Immature natural killer cell (primary cell): Measurements from ENCODE around the gene CCDC12. TPM values are rescaled to one million over a fixed set of nuclear protein-coding genes. Genes with fewer than 3 reads are reported as not detected.
"Not testable (repeated sequence)": the region's sequence is repeated elsewhere in the genome, so short reads cannot be mapped to it uniquely, and the experiment has no call there.

Experiments
- DNase-seq, 3 donors: peaks; one replicate each; pipeline ENCODE4 v3.0.0; 2022; ENCODE audit warnings: mixed read lengths in 1 of 3
- H3K27ac Mint-ChIP-seq, 6 donors: one replicate each; pipeline ENCODE4 v1.8.0; 2020; ENCODE audit warnings: mixed read lengths in 6 of 6, mild to moderate bottlenecking in 5 of 6, inconsistent platforms in 4 of 6, moderate library complexity in 3 of 6
- H3K27me3 Mint-ChIP-seq, 3 donors: one replicate each; pipeline ENCODE4 v1.8.0; 2020 to 2021; ENCODE audit warnings: low read depth in 3 of 3, mild to moderate bottlenecking in 3 of 3, mixed read lengths in 3 of 3, moderate library complexity in 3 of 3, inconsistent platforms in 1 of 3
- H3K36me3 Mint-ChIP-seq, 3 donors: one replicate each; pipeline ENCODE4 v1.8.0; 2020; ENCODE audit warnings: mixed read lengths in 3 of 3, inconsistent platforms in 2 of 3, mild to moderate bottlenecking in 2 of 3
- H3K4me1 Mint-ChIP-seq, 2 donors: one replicate each; pipeline ENCODE4 v1.8.0; 2020; ENCODE audit warnings: inconsistent platforms in 2 of 2, mild to moderate bottlenecking in 2 of 2, mixed read lengths in 2 of 2, moderate library complexity in 1 of 2
- H3K4me3 Mint-ChIP-seq, 5 donors: one replicate each; pipeline ENCODE4 v1.8.0; 2020; ENCODE audit warnings: mild to moderate bottlenecking in 5 of 5, mixed read lengths in 5 of 5, inconsistent platforms in 3 of 5, moderate library complexity in 3 of 5
- H3K9me3 Mint-ChIP-seq, 6 donors: one replicate each; pipeline ENCODE4 v1.8.0; 2020; ENCODE audit warnings: mild to moderate bottlenecking in 6 of 6, mixed read lengths in 6 of 6, inconsistent platforms in 4 of 6, moderate library complexity in 3 of 6
- polyA plus RNA-seq, 3 donors: library from polyadenylated mRNA; unstranded; fragments of 300-500 nt; fragmentation: Illumina TruSeq; gene quantifications; one replicate each; pipeline ENCODE4 v1.2.3, GENCODE V29; 2021

The CCDC12 gene
- polyA plus RNA-seq, 3 donors from 2014 or later = 114 to 174 (median 129) TPM

DNA sequence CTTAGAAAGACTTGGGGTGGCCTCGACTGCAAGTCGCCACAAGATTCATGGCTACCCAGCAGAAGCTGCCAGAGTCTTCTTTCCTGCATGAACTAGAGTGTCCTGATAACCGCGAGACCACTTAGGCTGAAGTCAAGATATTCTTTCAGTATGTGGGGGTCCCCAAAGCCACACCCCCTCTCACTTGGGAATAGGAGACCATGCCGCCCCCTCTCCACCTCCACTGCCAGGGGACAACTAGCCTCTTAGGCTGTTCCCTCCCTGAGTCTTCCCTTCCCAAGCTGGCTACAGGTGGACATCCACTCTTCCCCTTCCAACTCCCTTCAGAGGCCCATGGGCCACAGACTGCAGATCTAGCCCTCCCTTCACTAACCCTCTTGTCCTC lies 1.3 kb upstream of the CCDC12 start:
- Mint-ChIP-seq H3K4me1 (peaks cover 73 to 75% of the 10 kb centered on the region in 2 donors), H3K27ac (peak overlapping the region; percentile 63 to 100 (median 92)), H3K4me3 (peak overlapping the region; percentile 66 to 100 (median 99)), H3K27me3 (peaks cover 5 to 12% (median 6%) of the 10 kb centered on the region in 3 donors), H3K36me3 (peaks cover 0 to 3% (median 0%) of the 10 kb centered on the region in 3 donors), H3K9me3 (no peaks in the 10 kb centered on the region)
- no peak for DNase-seq

DNA sequence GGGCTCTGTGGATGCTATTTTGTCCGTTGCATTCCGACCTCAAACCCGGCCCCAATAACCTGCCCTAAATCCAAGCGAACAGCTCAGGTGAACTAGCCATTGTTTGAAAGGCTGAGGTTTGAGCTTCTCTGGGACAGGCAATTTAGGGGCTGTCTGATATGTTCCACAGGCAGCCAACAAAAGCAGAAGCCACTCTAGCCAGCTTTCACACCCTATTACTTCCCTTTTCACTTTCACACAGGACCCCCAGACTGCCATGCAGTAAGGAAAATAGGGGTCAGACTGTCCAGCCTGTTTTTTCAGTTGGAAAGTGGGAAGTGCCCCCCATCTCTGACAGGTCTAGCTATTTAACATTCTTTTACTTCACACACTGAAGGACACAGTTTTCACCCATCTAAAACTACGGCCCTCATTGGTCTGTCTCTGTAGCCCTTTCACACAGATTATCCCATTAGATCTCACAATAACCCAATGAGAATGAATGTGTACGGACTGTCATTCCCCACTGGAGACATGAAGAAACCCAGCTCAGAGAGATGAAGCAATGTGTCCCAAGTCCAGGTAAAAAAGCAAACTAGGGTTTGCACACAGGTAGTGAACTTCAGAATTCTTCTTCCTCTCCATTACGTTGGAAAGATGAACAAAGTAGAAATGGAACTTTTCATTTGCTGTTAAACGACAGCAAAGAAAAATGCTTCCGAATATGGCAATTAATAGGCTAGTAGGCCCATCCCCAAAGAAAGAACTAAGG lies 1.9 kb downstream of the CCDC12 start:
- H3K9me3 Mint-ChIP-seq = no peaks in the 10 kb centered on the region
- DNase-seq = no peak
- H3K27me3 Mint-ChIP-seq = peaks cover 6 to 19% (median 11%) of the 10 kb centered on the region in 3 donors
- peaks cover 0 to 5% (median 4%) of the 10 kb centered on the region in 3 donors for H3K36me3 Mint-ChIP-seq
- peak overlapping the region; percentile 62 to 99 (median 72) for H3K4me3 Mint-ChIP-seq
- H3K27ac Mint-ChIP-seq = peak overlapping the region; percentile 68 to 89 (median 86)
- peaks cover 80 to 84% of the 10 kb centered on the region in 2 donors for H3K4me1 Mint-ChIP-seq

GRCh38 chr3:46972396-46972795 lies 4.1 kb downstream of the CCDC12 start:
- Mint-ChIP-seq H3K27me3 (peaks cover 6 to 18% (median 11%) of the 10 kb centered on the region in 3 donors), H3K9me3 (no peaks in the 10 kb centered on the region), H3K4me3 (peak overlapping the region; percentile 59 to 83 (median 74)), H3K36me3 (peaks cover 3 to 5% (median 4%) of the 10 kb centered on the region in 3 donors), H3K27ac (peak overlapping the region in 5 of 6 donors; percentile 66 to 93 (median 89)), H3K4me1 (peaks cover 87 to 91% of the 10 kb centered on the region in 2 donors)
- DNase-seq = peak; percentile 47 to 58 (median 49)

- H3K9me3 Mint-ChIP-seq = no peaks in the 10 kb centered on the region
- peaks cover 3 to 7% (median 4%) of the 10 kb centered on the region in 3 donors for H3K36me3 Mint-ChIP-seq
- peaks cover 88 to 91% of the 10 kb centered on the region in 2 donors for H3K4me1 Mint-ChIP-seq
- DNase-seq = no peak
- peak overlapping the region; percentile 59 to 83 (median 74) for H3K4me3 Mint-ChIP-seq
- H3K27ac Mint-ChIP-seq = peak overlapping the region; percentile 66 to 93 (median 88)
- H3K27me3 Mint-ChIP-seq = peaks cover 6 to 20% (median 13%) of the 10 kb centered on the region in 3 donors
Measured at GRCh38 chr3:46971742-46972141, 4.8 kb downstream of the CCDC12 start.

DNA sequence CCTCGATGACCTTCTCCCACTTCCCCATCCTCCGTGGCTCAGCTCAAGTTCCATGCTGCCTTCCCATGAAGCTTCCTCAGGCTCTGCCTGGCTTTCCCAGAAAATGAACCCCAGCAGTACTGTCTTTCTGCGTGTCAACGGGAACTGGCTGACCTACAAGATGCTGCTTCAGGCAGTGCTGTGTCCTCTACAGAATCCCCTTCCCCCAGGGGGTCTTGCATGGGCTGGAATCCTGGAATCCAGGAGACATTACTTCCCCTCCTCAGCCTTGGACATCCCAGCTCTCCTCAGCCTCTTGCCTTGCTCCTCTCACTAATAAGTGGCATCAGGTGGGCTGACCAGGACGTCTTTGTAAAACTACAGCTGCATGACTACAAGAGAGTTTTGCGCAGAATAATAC lies 5.4 kb downstream of the CCDC12 start:
- Mint-ChIP-seq H3K27me3 (peaks cover 2 to 15% (median 8%) of the 10 kb centered on the region in 3 donors), H3K4me3 (peak overlapping the region; percentile 59 to 83 (median 74)), H3K9me3 (no peaks in the 10 kb centered on the region), H3K4me1 (peaks cover 89 to 91% of the 10 kb centered on the region in 2 donors), H3K27ac (peak overlapping the region; percentile 66 to 93 (median 88)), H3K36me3 (peaks cover 3 to 8% (median 4%) of the 10 kb centered on the region in 3 donors)
- DNase-seq = no peak

- Mint-ChIP-seq H3K4me3 (peak overlapping the region; percentile 18 to 81 (median 73)), H3K4me1 (peaks cover 92 to 93% of the 10 kb centered on the region in 2 donors), H3K9me3 (no peaks in the 10 kb centered on the region), H3K27ac (peak overlapping the region; percentile 66 to 93 (median 88)), H3K36me3 (peaks cover 3 to 9% (median 8%) of the 10 kb centered on the region in 3 donors), H3K27me3 (peaks cover 0 to 13% (median 8%) of the 10 kb centered on the region in 3 donors)
- DNase-seq = no peak
Measured at GRCh38 chr3:46970391-46971091, 6.0 kb downstream of the CCDC12 start.

DNA sequence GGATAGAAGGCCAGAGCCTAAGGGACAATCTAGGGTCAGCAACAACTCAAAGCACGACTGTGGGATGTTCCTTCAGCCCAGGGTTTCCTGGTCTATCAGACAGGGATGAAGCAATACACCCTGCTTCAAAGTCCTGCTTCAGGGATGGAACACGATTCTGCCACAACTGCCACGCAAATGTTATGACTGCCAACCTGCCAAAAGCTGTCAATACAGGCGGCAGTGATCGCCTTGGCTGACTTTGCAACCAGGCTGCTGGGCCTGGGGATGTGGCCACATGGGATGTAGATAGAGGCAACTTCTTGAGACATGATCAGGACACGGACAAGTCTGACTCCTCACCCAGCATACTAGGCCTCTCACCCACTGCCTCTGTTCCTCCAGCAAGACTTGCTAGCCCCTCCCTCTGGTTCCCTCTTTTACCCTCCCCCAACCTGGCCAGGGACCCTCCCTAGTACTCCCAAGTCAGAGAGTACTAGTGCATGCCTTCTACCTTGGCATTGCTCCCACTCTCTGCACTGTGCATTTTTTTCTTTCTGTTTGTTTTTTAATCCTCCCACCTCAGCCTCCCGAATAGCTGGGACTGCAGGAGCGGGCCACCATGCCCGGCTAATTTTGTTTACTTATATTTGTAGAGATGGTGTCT lies 7.6 kb downstream of the CCDC12 start:
- Mint-ChIP-seq H3K4me1 (peaks cover 88 to 90% of the 10 kb centered on the region in 2 donors), H3K27me3 (peaks cover 0 to 13% (median 8%) of the 10 kb centered on the region in 3 donors), H3K9me3 (no peaks in the 10 kb centered on the region), H3K4me3 (peak overlapping the region in 2 of 5 donors; percentile 13 to 21), H3K36me3 (peaks cover 3 to 12% (median 8%) of the 10 kb centered on the region in 3 donors), H3K27ac (peak overlapping the region in 5 of 6 donors; percentile 51 to 87 (median 70))
- no peak for DNase-seq

DNA sequence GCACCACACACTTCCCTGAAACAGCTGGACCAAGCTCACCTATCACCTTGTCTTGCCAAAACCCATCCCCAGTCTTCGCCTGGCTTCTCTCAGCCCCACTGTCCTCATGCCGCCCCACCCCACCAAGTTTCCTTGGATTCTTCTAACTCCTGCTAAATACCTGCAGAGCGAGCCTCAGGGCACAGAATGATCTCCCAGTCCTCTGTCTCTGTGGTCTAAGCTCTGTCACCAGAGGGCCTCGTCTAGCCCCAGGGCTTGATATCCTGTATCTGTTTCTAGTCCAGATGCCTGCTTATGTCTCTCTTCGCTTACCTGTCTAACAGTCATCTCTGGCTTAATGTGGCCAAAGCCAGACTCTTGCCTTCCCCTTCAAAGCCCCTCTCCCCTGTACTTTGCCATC lies 9.7 kb downstream of the CCDC12 start:
- Mint-ChIP-seq H3K27me3 (peaks cover 0 to 9% (median 3%) of the 10 kb centered on the region in 3 donors), H3K36me3 (peaks cover 3 to 16% (median 8%) of the 10 kb centered on the region in 3 donors), H3K4me3 (peak overlapping the region in 3 of 5 donors; percentile 34 to 65 (median 39)), H3K27ac (peak overlapping the region; percentile 41 to 94 (median 82)), H3K9me3 (no peaks in the 10 kb centered on the region), H3K4me1 (peaks cover 83 to 87% of the 10 kb centered on the region in 2 donors)
- no peak for DNase-seq

- no peaks in the 10 kb centered on the region for H3K9me3 Mint-ChIP-seq
- H3K27me3 Mint-ChIP-seq = peaks cover 0 to 6% (median 2%) of the 10 kb centered on the region in 3 donors
- peaks cover 83 to 87% of the 10 kb centered on the region in 2 donors for H3K4me1 Mint-ChIP-seq
- DNase-seq = no peak
- peak overlapping the region in 5 of 6 donors; percentile 11 to 84 (median 69) for H3K27ac Mint-ChIP-seq
- peaks cover 3 to 15% (median 8%) of the 10 kb centered on the region in 3 donors for H3K36me3 Mint-ChIP-seq
- H3K4me3 Mint-ChIP-seq = peak overlapping the region in 3 of 5 donors; percentile 13 to 27 (median 15)
Measured at GRCh38 chr3:46965151-46965550, 11.4 kb downstream of the CCDC12 start.

- H3K4me3 Mint-ChIP-seq, DNase-seq, H3K9me3 Mint-ChIP-seq, H3K27ac Mint-ChIP-seq: not testable (repeated sequence)
- Mint-ChIP-seq H3K36me3 (peaks cover 0 to 12% (median 8%) of the 10 kb centered on the region in 3 donors), H3K4me1 (peaks cover 84 to 87% of the 10 kb centered on the region in 2 donors), H3K27me3 (peaks cover 3 to 15% (median 4%) of the 10 kb centered on the region in 3 donors)
Measured at GRCh38 chr3:46964038-46964590, 12.4 kb downstream of the CCDC12 start.

DNA sequence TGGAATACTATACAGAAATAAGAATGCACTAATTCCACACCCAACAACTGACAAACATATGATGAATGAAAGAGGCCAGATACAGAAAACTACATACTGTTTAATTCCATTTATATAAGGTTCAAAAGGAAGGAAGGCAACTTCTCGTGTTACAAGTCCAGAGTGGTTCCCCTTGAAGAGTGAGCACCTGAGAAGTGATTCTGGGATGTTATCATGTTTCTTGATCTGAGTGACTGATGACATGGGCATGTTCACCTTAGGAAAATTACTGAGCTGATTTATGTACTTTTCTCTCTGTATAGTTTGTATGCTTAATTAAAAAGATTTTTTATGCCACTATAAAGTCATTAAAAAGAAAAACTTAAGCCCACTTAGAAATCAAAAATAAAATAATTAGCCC lies 13.6 kb downstream of the CCDC12 start:
- Mint-ChIP-seq H3K4me1 (peaks cover 84 to 87% of the 10 kb centered on the region in 2 donors), H3K27me3 (peaks cover 4 to 21% (median 9%) of the 10 kb centered on the region in 3 donors), H3K27ac (peak overlapping the region; percentile 36 to 99 (median 58)), H3K4me3 (no peak overlapping the region), H3K36me3 (peaks cover 0 to 12% (median 8%) of the 10 kb centered on the region in 3 donors), H3K9me3 (no peaks in the 10 kb centered on the region)
- no peak for DNase-seq

DNA sequence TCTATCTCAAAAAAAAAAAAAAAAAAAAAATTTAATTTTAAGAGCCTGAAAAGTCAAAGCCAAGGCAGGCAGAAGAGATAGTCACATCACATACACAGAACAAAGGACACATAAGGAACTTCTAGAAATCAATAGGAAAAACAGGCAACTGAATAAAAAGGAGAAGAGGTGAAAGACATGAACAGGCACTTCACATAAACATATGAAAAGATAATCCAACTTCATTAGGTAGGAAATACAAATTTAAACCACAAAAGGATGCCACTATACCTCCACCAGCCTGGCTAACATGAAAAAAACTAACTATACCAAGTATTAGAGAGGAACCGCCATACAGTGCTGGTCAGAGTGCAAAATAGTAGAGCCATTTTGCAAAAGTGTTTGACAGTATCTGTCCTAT lies 14.1 kb downstream of the CCDC12 start:
- Mint-ChIP-seq H3K9me3 (no peaks in the 10 kb centered on the region), H3K36me3 (peaks cover 0 to 12% (median 8%) of the 10 kb centered on the region in 3 donors), H3K27ac (peak overlapping the region; percentile 36 to 99 (median 58)), H3K4me3 (peak overlapping the region in 1 of 5 donors; percentile 48), H3K4me1 (peaks cover 84 to 87% of the 10 kb centered on the region in 2 donors), H3K27me3 (peaks cover 4 to 21% (median 11%) of the 10 kb centered on the region in 3 donors)
- no peak for DNase-seq

DNA sequence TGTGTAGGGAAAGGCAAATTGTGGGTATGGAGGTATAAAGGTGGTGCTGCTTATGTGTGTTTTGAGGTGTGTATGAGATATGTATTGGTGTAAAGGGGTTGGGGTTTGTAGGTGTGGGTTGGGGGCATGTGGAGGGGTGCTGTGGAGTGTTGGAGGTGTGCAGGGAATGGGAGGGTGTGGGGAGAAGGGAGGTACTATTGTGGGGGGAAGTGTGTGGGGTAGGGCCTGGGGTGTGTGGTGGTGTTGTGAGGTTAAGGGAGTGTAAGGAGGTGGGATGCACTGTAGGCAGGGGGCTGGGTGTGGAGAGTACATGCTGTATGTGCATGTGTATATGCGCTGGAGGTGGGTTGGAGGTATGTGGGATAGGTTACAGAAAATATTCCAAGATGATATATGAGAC lies 15.7 kb downstream of the CCDC12 start:
- H3K9me3 Mint-ChIP-seq = no peaks in the 10 kb centered on the region
- peaks cover 0 to 10% (median 4%) of the 10 kb centered on the region in 3 donors for H3K36me3 Mint-ChIP-seq
- peaks cover 84 to 87% of the 10 kb centered on the region in 2 donors for H3K4me1 Mint-ChIP-seq
- peak overlapping the region; percentile 1 to 83 (median 53) for H3K4me3 Mint-ChIP-seq
- no peak for DNase-seq
- H3K27me3 Mint-ChIP-seq = peaks cover 2 to 22% (median 16%) of the 10 kb centered on the region in 3 donors
- H3K27ac Mint-ChIP-seq = peak overlapping the region; percentile 95 to 99 (median 96)
